Common myeloid progenitor, CD34-positive (primary cell): ENCODE data around the gene IRF3. TPM values are rescaled to one million over a fixed set of nuclear protein-coding genes. Genes with fewer than 3 reads are reported as not detected.

Experiments
- CTCF ChIA-PET: fragments of 350-600 bp; sonication (Branson Sonifier 250); formaldehyde crosslinking; loops from one replicate; lab custom pipeline; 2021; ENCODE audit warnings: antibody characterized with exemption; lab: Charles Lee
- POLR2A ChIA-PET: fragments of 350-600 bp; sonication (Branson Sonifier 250); formaldehyde crosslinking; loops from one replicate; lab custom pipeline; 2021; ENCODE audit warnings: antibody characterized with exemption; lab: Charles Lee
- DNase-seq, 3 donors: peaks; one replicate each; pipeline versions ENCODE4 v3.0.0 to v3.0.0-alpha.2; 2013
- H3K27ac ChIP-seq, 2 experiments: 1 replicate in 1 of 2; 2 replicates in 1 of 2; pipeline ENCODE4 v1.7.0; 2013; ENCODE audit warnings: inconsistent platforms in 2 of 2, low read length in 2 of 2, mild to moderate bottlenecking in 2 of 2, low read depth in 1 of 2, moderate library complexity in 1 of 2; ENCODE audit not compliant: severe bottlenecking in 2 of 2, insufficient read depth in 1 of 2, poor library complexity in 1 of 2
- H3K27me3 ChIP-seq, 5 experiments: replicated peaks in 2 of 5; 1 replicate in 3 of 5; 2 replicates in 2 of 5; pipeline versions ENCODE4 v1.6.1 to v1.7.0; 2013; ENCODE audit warnings: low read length in 4 of 5, mild to moderate bottlenecking in 2 of 5, moderate library complexity in 2 of 5, inconsistent platforms in 1 of 5; ENCODE audit not compliant: insufficient read depth in 5 of 5, control insufficient read depth in 4 of 5
- H3K36me3 ChIP-seq, 4 experiments: 1 replicate in 2 of 4; 2 replicates in 2 of 4; pipeline versions ENCODE4 v1.6.1 to v1.7.0; 2013; ENCODE audit warnings: low read length in 3 of 4, control low read depth in 1 of 4, mild to moderate bottlenecking in 1 of 4; ENCODE audit not compliant: control insufficient read depth in 4 of 4, insufficient read depth in 4 of 4
- H3K4me1 ChIP-seq, 4 experiments: 1 replicate in 3 of 4; 2 replicates in 1 of 4; pipeline versions ENCODE4 v1.6.1 to v1.7.1; 2013; ENCODE audit warnings: low read length in 3 of 4, mild to moderate bottlenecking in 3 of 4, control low read depth in 1 of 4, inconsistent platforms in 1 of 4, moderate library complexity in 1 of 4; ENCODE audit not compliant: control insufficient read depth in 4 of 4, insufficient read depth in 4 of 4; ENCODE audit errors: control extremely low read depth in 1 of 4
- H3K4me3 ChIP-seq, 7 experiments: 1 replicate in 4 of 7; 2 replicates in 3 of 7; pipeline versions ENCODE4 v1.5.1 to v1.7.0; 2013; ENCODE audit warnings: mild to moderate bottlenecking in 7 of 7, low read length in 6 of 7, moderate library complexity in 6 of 7, inconsistent platforms in 2 of 7, low read depth in 2 of 7, control low read depth in 1 of 7; ENCODE audit not compliant: insufficient read depth in 4 of 7, control insufficient read depth in 1 of 7; ENCODE audit errors: extremely low read depth in 1 of 7
- H3K9me3 ChIP-seq, 5 experiments: 1 replicate in 4 of 5; 2 replicates in 1 of 5; pipeline versions ENCODE4 v1.6.1 to v1.7.1; 2013; ENCODE audit warnings: low read length in 4 of 5, mild to moderate bottlenecking in 2 of 5, inconsistent platforms in 1 of 5, low read depth in 1 of 5, moderate library complexity in 1 of 5; ENCODE audit not compliant: control insufficient read depth in 4 of 5, insufficient read depth in 2 of 5; ENCODE audit errors: control extremely low read depth in 1 of 5
- WGBS: methylation state at CpG from one replicate; pipeline ENCODE4 v1.1.5; 2013; ENCODE audit not compliant: insufficient coverage; 5-methylcytosine and 5-hydroxymethylcytosine counted together
- polyA plus RNA-seq: library from polyadenylated mRNA; unstranded; fragments of 120-200 nt; gene quantifications from one replicate; pipeline ENCODE4 v1.2.1, GENCODE V29; 2013

The IRF3 gene
- polyA plus RNA-seq = 71.4 TPM

GRCh38 chr19:49665351-49666119, at the start of gene IRF3, which contains the start of gene BCL2L12:
IRF3 (minus strand) TSS chr19:49665857; CDS start chr19:49664838, 1,019 bp downstream.
BCL2L12 (plus strand) TSS chr19:49665933; CDS start chr19:49666693, 760 bp downstream.
- under 1% methylated on average over 43 of the region's 50 CpGs for WGBS
- peaks cover 10 to 39% (median 23%) of the 10 kb centered on the region in 4 experiments for H3K36me3 ChIP-seq
- POLR2A ChIA-PET = interaction anchor here (1.4 to 2.5 kb wide), 3 partner anchors 11 to 25 kb away, joined by 5 to 8 read pairs (median 7); partner anchors contain the start of genes RRAS and SCAF1
- DNase-seq = peak; percentile 95 to 98 (median 97)
- H3K9me3 ChIP-seq = no peaks in the 10 kb centered on the region
- H3K27me3 ChIP-seq = no peaks in the 10 kb centered on the region
- H3K27ac ChIP-seq = peak within 1 kb of the TSS; percentile 61 to 89
- H3K4me1 ChIP-seq = peaks cover 3 to 34% (median 30%) of the 10 kb centered on the region in 4 experiments
- H3K4me3 ChIP-seq = peak within 1 kb of the TSS; percentile 84 to 99 (median 96)
- CTCF ChIA-PET = interaction anchor here (1.0 to 2.7 kb wide), 3 partner anchors 8 to 22 kb away, joined by 3 to 10 read pairs (median 6); no protein-coding TSS in a partner anchor

GRCh38 chr19:49713236-49713845, 47.7 kb upstream of the IRF3 start:
- no peak for DNase-seq
- Histone ChIP-seq H3K9me3 (no peaks in the 10 kb centered on the region), H3K27ac (no peak overlapping the region), H3K36me3 (no peaks in the 10 kb centered on the region), H3K4me3 (no peak overlapping the region), H3K27me3 (no peaks in the 10 kb centered on the region), H3K4me1 (peaks cover 0 to 4% (median 2%) of the 10 kb centered on the region in 4 experiments)
- CTCF ChIA-PET = interaction anchor here (0.5 to 0.6 kb wide), 3 partner anchors 253 to 401 kb away, joined by 3 to 4 read pairs (median 3); no protein-coding TSS in a partner anchor
- POLR2A ChIA-PET = interaction anchor here (0.6 to 0.7 kb wide), 2 partner anchors 9 to 1195 kb away, joined by 3 to 6 read pairs; no protein-coding TSS in a partner anchor
- WGBS = 99% methylated on average over 6 of the region's 8 CpGs

GRCh38 chr19:49712397-49712859, 46.8 kb upstream of the IRF3 start:
- H3K36me3 ChIP-seq = no peaks in the 10 kb centered on the region
- no peaks in the 10 kb centered on the region for H3K9me3 ChIP-seq
- WGBS = 78% methylated on average over 16 of the region's 20 CpGs
- no peaks in the 10 kb centered on the region for H3K27me3 ChIP-seq
- no peak for DNase-seq
- ChIA-PET CTCF (no interaction called here), POLR2A (no interaction called here)
- H3K4me3 ChIP-seq = no peak overlapping the region
- H3K27ac ChIP-seq = no peak overlapping the region
- peaks cover 0 to 2% (median under 1%) of the 10 kb centered on the region in 4 experiments for H3K4me1 ChIP-seq

- WGBS = 97% methylated on average over 17 of the region's 20 CpGs
- H3K4me3 ChIP-seq = no peak overlapping the region
- no peaks in the 10 kb centered on the region for H3K9me3 ChIP-seq
- no peaks in the 10 kb centered on the region for H3K36me3 ChIP-seq
- CTCF ChIA-PET = no interaction called here
- H3K27ac ChIP-seq = no peak overlapping the region
- DNase-seq = no peak
- no peaks in the 10 kb centered on the region for H3K4me1 ChIP-seq
- POLR2A ChIA-PET = no interaction called here
- no peaks in the 10 kb centered on the region for H3K27me3 ChIP-seq
Measured at GRCh38 chr19:49710372-49710951, 44.8 kb upstream of the IRF3 start.

- peaks cover 0 to 7% (median 2%) of the 10 kb centered on the region in 5 experiments for H3K27me3 ChIP-seq
- CTCF ChIA-PET = no interaction called here
- H3K4me3 ChIP-seq = no peak overlapping the region
- no peaks in the 10 kb centered on the region for H3K9me3 ChIP-seq
- H3K27ac ChIP-seq = no peak overlapping the region
- no peaks in the 10 kb centered on the region for H3K36me3 ChIP-seq
- H3K4me1 ChIP-seq = no peaks in the 10 kb centered on the region
- no peak for DNase-seq
- POLR2A ChIA-PET = no interaction called here
- WGBS = 98% methylated on average over 15 of the region's 16 CpGs
Measured at GRCh38 chr19:49705919-49706318, 40.3 kb upstream of the IRF3 start.

GRCh38 chr19:49704888-49705642, 39.4 kb upstream of the IRF3 start:
- WGBS = 91% methylated on average over 14 of the region's 22 CpGs
- H3K36me3 ChIP-seq = no peaks in the 10 kb centered on the region
- H3K4me3 ChIP-seq = no peak overlapping the region
- H3K9me3 ChIP-seq = no peaks in the 10 kb centered on the region
- H3K4me1 ChIP-seq = no peaks in the 10 kb centered on the region
- ChIA-PET POLR2A (no interaction called here), CTCF (interaction anchor here (1.1 kb wide), 2 partner anchors 13 to 20 kb away, joined by 3 read pairs; no protein-coding TSS in a partner anchor)
- no peak for DNase-seq
- peaks cover 0 to 15% (median 4%) of the 10 kb centered on the region in 5 experiments for H3K27me3 ChIP-seq
- no peak overlapping the region for H3K27ac ChIP-seq
